ENCODE measurements around the gene RPS6KC1. TPM values are rescaled to one million over a fixed set of nuclear protein-coding genes. Genes with fewer than 3 reads are reported as not detected.

Gene RPS6KC1
- total RNA-seq, 2 experiments from 2014 or later, result 6.2 to 7.0 TPM

DNA sequence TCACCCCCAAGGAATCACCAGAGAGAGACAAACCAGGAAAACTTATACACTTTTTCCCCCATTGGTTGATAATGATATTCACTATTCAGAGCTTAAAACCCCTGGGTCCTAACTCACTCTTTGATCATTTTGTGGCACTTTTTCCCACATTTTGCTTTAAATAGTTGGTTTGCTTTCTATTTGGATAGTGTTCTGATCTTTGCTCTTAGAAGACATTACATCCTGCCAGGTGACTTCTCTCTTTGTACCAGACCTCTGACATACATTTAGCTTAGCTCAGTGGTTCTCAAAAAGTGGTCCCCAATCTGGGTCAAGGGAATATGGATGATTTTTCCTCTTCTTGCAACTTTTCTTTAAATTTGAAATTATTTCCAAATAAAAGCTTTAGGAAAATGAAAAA lies 228.4 kb downstream of the RPS6KC1 start:
- H3K27ac Mint-ChIP-seq, result no peak overlapping the region
- H3K4me3 Mint-ChIP-seq, result no peak overlapping the region
- H3K27me3 Mint-ChIP-seq, result no peaks in the 10 kb centered on the region
- Histone ChIP-seq H3K36me3 (ENCODE audit: insufficient read depth, low read length) (no peaks in the 10 kb centered on the region), H3K27ac (ENCODE audit: low read depth in 1 of 2, low read length in 2 of 2) (no peak overlapping the region), H3K4me3 (ENCODE audit: low read length) (no peak overlapping the region), H3K4me1 (ENCODE audit: insufficient read depth, low read length) (no peaks in the 10 kb centered on the region), H3K27me3 (ENCODE audit: control insufficient read depth in 1 of 2, insufficient read depth in 2 of 2, low read length in 2 of 2) (no peaks in the 10 kb centered on the region), H3K9me3 (ENCODE audit: control insufficient read depth in 1 of 2, insufficient read depth in 1 of 2, low read length in 2 of 2) (peaks cover 0 to 3% of the 10 kb centered on the region in 2 experiments)
- DNase-seq (no peak), ATAC-seq (ENCODE audit: poor library complexity) (no peak)
- intact Hi-C loops (cut with DNase I, micrococcal nuclease), result no loop called here
- no peaks in the 10 kb centered on the region for H3K4me1 Mint-ChIP-seq (ENCODE audit: low read depth)
- CTCF ChIA-PET, result no interaction called here
- POLR2A ChIA-PET, result no interaction called here
- no peak for TF ChIP-seq CTCF (IDR thresholded peaks at IDR 0.05)
- no peaks in the 10 kb centered on the region for H3K9me3 Mint-ChIP-seq
- peaks cover 11% of the 10 kb centered on the region for H3K36me3 Mint-ChIP-seq (ENCODE audit: low read depth)

GRCh38 chr1:213281640-213282301 lies 230.7 kb downstream of the RPS6KC1 start:
- Histone ChIP-seq H3K36me3 (ENCODE audit: insufficient read depth, low read length) (no peaks in the 10 kb centered on the region), H3K27me3 (ENCODE audit: control insufficient read depth in 1 of 2, insufficient read depth in 2 of 2, low read length in 2 of 2) (no peaks in the 10 kb centered on the region), H3K9me3 (ENCODE audit: control insufficient read depth in 1 of 2, insufficient read depth in 1 of 2, low read length in 2 of 2) (peaks cover 0 to 3% of the 10 kb centered on the region in 2 experiments), H3K4me1 (ENCODE audit: insufficient read depth, low read length) (no peaks in the 10 kb centered on the region), H3K4me3 (ENCODE audit: low read length) (no peak overlapping the region), H3K27ac (ENCODE audit: low read depth in 1 of 2, low read length in 2 of 2) (no peak overlapping the region)
- H3K27me3 Mint-ChIP-seq, result no peaks in the 10 kb centered on the region
- no peaks in the 10 kb centered on the region for H3K36me3 Mint-ChIP-seq (ENCODE audit: low read depth)
- no peaks in the 10 kb centered on the region for H3K9me3 Mint-ChIP-seq
- no peaks in the 10 kb centered on the region for H3K4me1 Mint-ChIP-seq (ENCODE audit: low read depth)
- H3K4me3 Mint-ChIP-seq, result no peak overlapping the region
- ATAC-seq (ENCODE audit: poor library complexity), result no peak
- CTCF ChIA-PET, result no interaction called here
- intact Hi-C loops (cut with DNase I, micrococcal nuclease), result no loop called here
- TF ChIP-seq CTCF (IDR thresholded peaks at IDR 0.05), result no peak
- DNase-seq, result no peak
- POLR2A ChIA-PET, result no interaction called here
- no peak overlapping the region for H3K27ac Mint-ChIP-seq

- H3K27ac ChIP-seq (ENCODE audit: low read depth in 1 of 2, low read length in 2 of 2), result no peak overlapping the region
- Mint-ChIP-seq H3K4me1 (ENCODE audit: low read depth) (no peaks in the 10 kb centered on the region), H3K4me3 (no peak overlapping the region), H3K36me3 (ENCODE audit: low read depth) (no peaks in the 10 kb centered on the region), H3K9me3 (no peaks in the 10 kb centered on the region), H3K27me3 (no peaks in the 10 kb centered on the region), H3K27ac (no peak overlapping the region)
- H3K4me1 ChIP-seq (ENCODE audit: insufficient read depth, low read length), result no peaks in the 10 kb centered on the region
- ATAC-seq (ENCODE audit: poor library complexity) (no peak), DNase-seq (no peak)
- POLR2A ChIA-PET, result no interaction called here
- H3K9me3 ChIP-seq (ENCODE audit: control insufficient read depth in 1 of 2, insufficient read depth in 1 of 2, low read length in 2 of 2), result peaks cover 0 to 3% of the 10 kb centered on the region in 2 experiments
- CTCF ChIA-PET, result no interaction called here
- no peaks in the 10 kb centered on the region for H3K36me3 ChIP-seq (ENCODE audit: insufficient read depth, low read length)
- no peak overlapping the region for H3K4me3 ChIP-seq (ENCODE audit: low read length)
- intact Hi-C loops (cut with DNase I, micrococcal nuclease), result no loop called here
- no peak for TF ChIP-seq CTCF (IDR thresholded peaks at IDR 0.05)
- no peaks in the 10 kb centered on the region for H3K27me3 ChIP-seq (ENCODE audit: control insufficient read depth in 1 of 2, insufficient read depth in 2 of 2, low read length in 2 of 2)
These were observed 233.6 kb downstream of the RPS6KC1 start for GRCh38 chr1:213284626-213285025.

All from CD4-positive, alpha-beta T cell (primary cell).